Thyroid gland (tissue), 4 donors: ENCODE measurements around the gene RSAD2.

Experiments used
- POLR2A ChIP-seq, 2 donors: fragments of 450-650 bp; IDR thresholded peaks; one replicate each; pipeline ENCODE4 v1.6.1; 2017; ENCODE audit warnings: antibody characterized with exemption in 2 of 2, mild to moderate bottlenecking in 2 of 2, moderate library complexity in 1 of 2
- TF ChIP-seq, protein P1 (sequence below), 6 experiments: fragments of 200-600 bp in 3 of 6; fragments of 450-650 bp in 3 of 6; sonication (generic) in 3 of 6; IDR thresholded peaks; one replicate each; pipeline ENCODE4 v1.5.1; 2016 to 2019; ENCODE audit warnings: antibody characterized with exemption in 6 of 6, mild to moderate bottlenecking in 2 of 6, inconsistent platforms in 1 of 6, moderate library complexity in 1 of 6

DNA sequence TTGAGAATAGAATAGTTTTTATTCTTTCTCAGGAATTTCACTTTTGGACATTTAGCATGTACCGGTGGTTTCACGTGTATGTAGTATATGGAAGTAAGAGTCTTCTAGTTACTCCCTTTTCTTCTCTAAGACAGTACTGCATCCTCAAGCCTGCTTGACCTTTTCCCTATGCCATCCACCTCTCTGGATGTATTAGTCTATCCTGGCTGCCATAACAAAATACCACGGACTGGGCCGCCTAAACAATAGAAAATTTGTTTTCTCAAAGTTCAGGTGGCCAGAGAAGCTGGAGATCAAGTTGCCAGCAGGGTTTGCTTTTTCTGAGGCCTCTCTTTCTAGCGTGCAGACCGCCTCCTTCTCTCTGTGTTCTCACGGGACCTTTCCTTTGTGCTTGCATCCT, 10.6 kb upstream of the RSAD2 start:
- TF ChIP-seq, protein P1, sequence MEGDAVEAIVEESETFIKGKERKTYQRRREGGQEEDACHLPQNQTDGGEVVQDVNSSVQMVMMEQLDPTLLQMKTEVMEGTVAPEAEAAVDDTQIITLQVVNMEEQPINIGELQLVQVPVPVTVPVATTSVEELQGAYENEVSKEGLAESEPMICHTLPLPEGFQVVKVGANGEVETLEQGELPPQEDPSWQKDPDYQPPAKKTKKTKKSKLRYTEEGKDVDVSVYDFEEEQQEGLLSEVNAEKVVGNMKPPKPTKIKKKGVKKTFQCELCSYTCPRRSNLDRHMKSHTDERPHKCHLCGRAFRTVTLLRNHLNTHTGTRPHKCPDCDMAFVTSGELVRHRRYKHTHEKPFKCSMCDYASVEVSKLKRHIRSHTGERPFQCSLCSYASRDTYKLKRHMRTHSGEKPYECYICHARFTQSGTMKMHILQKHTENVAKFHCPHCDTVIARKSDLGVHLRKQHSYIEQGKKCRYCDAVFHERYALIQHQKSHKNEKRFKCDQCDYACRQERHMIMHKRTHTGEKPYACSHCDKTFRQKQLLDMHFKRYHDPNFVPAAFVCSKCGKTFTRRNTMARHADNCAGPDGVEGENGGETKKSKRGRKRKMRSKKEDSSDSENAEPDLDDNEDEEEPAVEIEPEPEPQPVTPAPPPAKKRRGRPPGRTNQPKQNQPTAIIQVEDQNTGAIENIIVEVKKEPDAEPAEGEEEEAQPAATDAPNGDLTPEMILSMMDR (IDR thresholded peaks at IDR 0.05), result no peak
- TF ChIP-seq POLR2A (IDR thresholded peaks at IDR 0.05), result no peak
